ENCODE results near the gene TNFRSF14. TPM values are rescaled to one million over a fixed set of nuclear protein-coding genes. Genes with fewer than 3 reads are reported as not detected.
A peak's percentile ranks its signal among the peaks of the same experiment; 100 is the strongest.
"Not testable (repeated sequence)": the region's sequence is repeated elsewhere in the genome, so short reads cannot be mapped to it uniquely, and the experiment has no call there.

Gene TNFRSF14
- total RNA-seq, 1 donor from 2014 or later: 8.6 TPM

DNA sequence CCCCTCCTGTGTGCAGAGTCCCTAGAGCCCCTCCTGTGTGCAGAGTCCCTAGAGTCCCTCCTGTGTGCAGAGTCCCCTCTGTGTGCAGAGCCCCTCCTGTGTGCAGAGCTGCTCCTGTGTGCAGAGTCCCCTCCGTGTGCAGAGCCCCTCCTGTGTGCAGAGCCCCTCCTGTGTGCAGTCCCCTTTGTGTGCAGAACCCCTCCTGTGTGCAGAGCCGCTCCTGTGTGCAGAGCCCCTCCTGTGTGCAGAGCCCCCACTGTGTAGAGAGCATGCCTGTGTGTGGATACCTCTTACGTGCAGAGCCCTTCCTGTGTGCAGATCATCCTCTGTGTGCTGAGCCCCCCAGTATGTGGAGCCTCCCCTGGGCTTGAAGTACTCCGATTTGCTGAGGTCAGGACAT is 17.8 kb upstream of the TNFRSF14 start:
- DNase-seq (ENCODE audit: low read depth): no peak

DNA sequence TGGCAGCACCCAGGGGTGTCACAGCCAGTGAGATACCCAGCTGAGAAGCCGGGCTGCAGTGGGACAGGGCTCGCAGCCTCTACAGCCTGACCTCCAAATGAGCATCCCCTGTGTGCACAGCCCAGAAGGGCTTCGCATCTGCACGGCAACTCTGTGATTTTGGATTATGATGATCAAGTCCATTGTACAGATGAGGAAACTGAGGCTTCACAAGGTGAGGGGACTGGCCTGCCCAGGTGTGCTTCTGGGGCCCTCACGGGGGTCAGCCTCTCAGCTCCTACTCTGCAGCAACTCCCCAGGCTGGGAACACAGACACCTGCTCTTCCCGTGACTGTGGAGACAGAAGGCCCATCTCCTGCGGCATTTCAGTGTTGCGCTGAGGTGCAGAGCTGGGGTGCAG is 17.3 kb upstream of the TNFRSF14 start:
- no peak for DNase-seq (ENCODE audit: low read depth)

- DNase-seq (ENCODE audit: low read depth): no peak
Measured at GRCh38 chr1:2539312-2539907, 16.8 kb upstream of the TNFRSF14 start.

DNA sequence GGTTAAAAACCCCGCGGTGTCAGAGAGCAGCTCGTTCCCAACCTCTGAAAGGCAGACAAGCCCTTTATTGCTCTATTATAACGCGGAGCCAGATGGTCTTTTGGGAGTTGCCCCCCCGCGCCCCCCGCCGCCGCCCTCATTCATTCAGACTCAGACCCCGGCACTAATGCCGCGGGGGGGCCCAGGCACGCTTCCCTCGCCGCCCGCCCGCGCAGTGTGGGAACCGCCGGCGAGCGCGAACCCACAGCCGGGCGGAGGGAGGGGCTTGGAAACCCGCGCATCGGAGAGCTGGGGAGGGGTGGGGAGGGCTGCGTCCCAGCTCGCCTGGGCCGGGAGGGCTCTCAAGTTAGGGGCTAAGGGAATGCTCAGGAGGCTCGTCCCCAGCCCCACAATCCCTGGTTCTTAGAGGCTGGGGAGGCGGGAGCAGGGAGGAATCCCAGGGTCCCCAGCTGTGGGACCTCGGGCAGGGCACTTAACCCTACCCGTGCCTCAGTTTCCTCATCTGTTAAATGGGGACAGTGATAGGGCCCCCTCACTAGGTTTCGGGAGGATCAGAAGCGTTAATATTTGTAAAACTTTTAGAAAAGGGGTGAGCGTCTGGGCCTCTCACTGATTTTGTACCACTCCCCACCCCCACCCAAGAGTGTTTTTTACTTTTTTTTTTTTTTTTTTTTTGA is 15.2 kb upstream of the TNFRSF14 start:
- DNase-seq (ENCODE audit: low read depth): no peak

GRCh38 chr1:2541619-2542245 is 14.4 kb upstream of the TNFRSF14 start:
- no peak for DNase-seq (ENCODE audit: low read depth)

GRCh38 chr1:2542246-2542915 is 13.8 kb upstream of the TNFRSF14 start:
- DNase-seq (ENCODE audit: low read depth): no peak

- no peak for DNase-seq (ENCODE audit: low read depth)
Measured at GRCh38 chr1:2543543-2544092, 12.6 kb upstream of the TNFRSF14 start.

GRCh38 chr1:2544093-2544874 is 11.9 kb upstream of the TNFRSF14 start:
- no peak for DNase-seq (ENCODE audit: low read depth)

DNA sequence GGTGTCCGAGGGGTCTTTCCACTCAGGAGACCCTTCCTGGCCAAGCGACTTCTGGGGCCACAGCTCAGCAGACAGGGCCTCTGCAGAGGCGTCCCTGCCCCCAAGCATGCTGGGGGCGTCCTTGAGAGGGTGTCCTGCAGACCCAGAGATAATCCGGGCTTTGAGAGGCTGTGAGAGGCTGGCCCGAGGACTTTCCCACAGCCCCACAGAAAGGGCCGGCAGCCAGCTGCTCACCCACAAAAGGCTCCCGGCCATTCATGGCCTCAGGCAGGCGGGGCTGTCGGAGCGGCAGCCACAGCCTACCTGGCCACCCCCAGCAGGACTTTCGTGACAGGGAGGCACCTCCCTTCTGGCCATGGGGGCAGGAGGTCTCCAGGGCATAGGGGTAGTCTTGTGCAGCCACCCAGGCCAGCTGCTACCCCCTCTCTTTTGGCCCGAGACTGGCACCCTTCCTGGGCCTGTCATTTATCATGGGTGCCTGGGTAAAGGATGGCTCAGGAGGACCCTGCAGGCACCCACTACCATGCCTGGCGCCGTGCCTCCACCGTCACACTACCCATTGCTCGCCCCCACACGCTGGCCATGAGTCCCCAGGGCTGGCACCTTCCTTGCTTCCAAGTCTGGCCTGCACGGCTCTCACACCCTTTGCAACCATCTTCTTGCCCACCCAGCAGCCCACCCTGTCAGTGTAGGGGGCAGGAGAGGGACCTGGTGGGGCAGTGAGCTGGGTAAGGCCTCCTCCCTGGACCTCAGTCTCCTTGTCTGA is 11.1 kb upstream of the TNFRSF14 start:
- DNase-seq (ENCODE audit: low read depth): no peak

GRCh38 chr1:2545754-2546514 is 10.2 kb upstream of the TNFRSF14 start:
- no peak for DNase-seq (ENCODE audit: low read depth)

GRCh38 chr1:2546515-2547209 is 9.5 kb upstream of the TNFRSF14 start:
- no peak for DNase-seq (ENCODE audit: low read depth)

- no peak for DNase-seq (ENCODE audit: low read depth)
Measured at GRCh38 chr1:2547210-2548067, 8.7 kb upstream of the TNFRSF14 start.

DNA sequence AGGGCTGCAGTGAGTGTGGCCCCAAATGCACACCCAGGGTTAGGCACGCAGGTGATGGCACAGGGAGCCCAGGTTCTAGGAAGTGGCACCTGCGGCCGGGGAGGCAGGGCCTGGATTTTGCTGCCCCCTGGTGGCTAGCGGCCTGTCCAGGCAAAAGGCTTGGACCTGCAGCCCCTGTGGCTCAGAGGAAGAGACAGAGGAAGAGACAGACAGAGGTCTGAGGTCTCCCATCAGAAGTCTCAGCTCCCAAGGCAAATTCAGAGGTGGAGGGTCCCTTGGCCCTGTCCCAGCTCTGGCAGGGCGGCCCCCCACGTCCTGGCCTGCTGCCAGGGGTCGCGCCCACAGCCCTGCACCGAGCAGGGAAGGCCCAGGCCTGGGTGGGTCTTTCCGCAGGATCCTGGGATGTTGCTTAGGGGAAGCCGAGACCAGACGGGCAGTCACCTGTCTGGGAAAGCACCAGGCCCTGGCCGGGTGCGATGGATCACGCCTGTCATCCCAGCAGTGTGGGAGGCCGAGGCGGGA is 8.0 kb upstream of the TNFRSF14 start:
- DNase-seq (ENCODE audit: low read depth): peak; percentile 60

GRCh38 chr1:2549367-2550029 is 6.7 kb upstream of the TNFRSF14 start:
- DNase-seq (ENCODE audit: low read depth): not testable (repeated sequence)

- DNase-seq (ENCODE audit: low read depth): not testable (repeated sequence)
Measured at GRCh38 chr1:2550309-2550861, 5.8 kb upstream of the TNFRSF14 start.

GRCh38 chr1:2551544-2551943 is 4.6 kb upstream of the TNFRSF14 start:
- DNase-seq (ENCODE audit: low read depth): not testable (repeated sequence)

DNA sequence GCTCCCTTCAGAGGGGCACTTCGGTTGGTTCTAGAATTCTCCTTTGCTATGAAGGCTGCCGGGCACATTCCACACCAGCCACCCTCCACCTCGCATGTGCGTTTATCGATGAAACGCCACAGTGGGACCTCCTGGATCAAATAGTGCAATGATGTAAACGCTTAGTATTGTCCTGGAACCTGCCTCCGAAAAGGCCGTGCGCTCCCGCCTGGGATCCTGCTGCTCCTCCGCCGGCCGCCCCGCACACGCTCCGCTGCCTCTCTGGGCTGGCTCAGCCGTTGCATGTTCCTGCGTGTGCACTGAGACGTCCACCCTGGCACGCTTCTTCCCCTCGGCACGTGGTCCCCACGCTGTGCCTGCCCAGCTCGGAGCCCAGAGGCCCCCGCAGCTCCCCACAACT is 4.0 kb upstream of the TNFRSF14 start:
- DNase-seq (ENCODE audit: low read depth): no peak

All from myocyte (in vitro differentiated cells).